Mucosa of descending colon (tissue), 3 donors: ENCODE measurements around the gene CHRDL2. TPM values are rescaled to one million over a fixed set of nuclear protein-coding genes. Genes with fewer than 3 reads are reported as not detected.

Experiments used
- ATAC-seq: fragments of 200-7000 bp; cut with Tn5 transposase; one replicate; pipeline ENCODE4 v1.9.1; 2020; ENCODE audit warnings: mild to moderate bottlenecking, moderate library complexity
- DNase-seq, 3 donors: peaks; one replicate each; pipeline ENCODE4 v3.0.0-alpha.2; 2020
- H3K36me3 ChIP-seq: fragments of 200-600 bp; one replicate; pipeline ENCODE4 v1.8.0; 2021; ENCODE audit warnings: low read depth, mild to moderate bottlenecking
- H3K4me1 ChIP-seq: fragments of 200-600 bp; one replicate; pipeline ENCODE4 v1.8.0; 2021; ENCODE audit warnings: low read depth, mild to moderate bottlenecking
- H3K4me3 ChIP-seq: fragments of 200-600 bp; one replicate; pipeline ENCODE4 v1.8.0; 2021; ENCODE audit warnings: mild to moderate bottlenecking
- H3K9me3 ChIP-seq: fragments of 200-600 bp; one replicate; pipeline ENCODE4 v1.8.0; 2021; ENCODE audit warnings: mild to moderate bottlenecking
- CTCF ChIP-seq: fragments of 200-600 bp; IDR thresholded peaks from one replicate; pipeline ENCODE4 v1.8.0; 2022; ENCODE audit warnings: antibody characterized with exemption, mild to moderate bottlenecking
- intact Hi-C, 2 donors: fragments of 100-400 bp; cut with DNase I in 1 of 2; cut with micrococcal nuclease in 1 of 2; formaldehyde crosslinking; loops; one replicate each; pipeline versions ENCODE4 v1.11.0 to v1.11.1; 2022; cut with DNase I, micrococcal nuclease
- total RNA-seq, 3 donors: library from RNA; stranded (reverse); fragmentation: NEBNext Ultra II Directional in 2 of 3; extraction: Animal tissue kit (Norgen Biotek cat#: 25700) in 2 of 3; gene quantifications; one replicate each; pipeline versions ENCODE4 v1.2.1 to v1.2.4, GENCODE V29; 2021 to 2023
- donor health status: DM: no; HTN: no; CAD: no; lungs with moderate emphysema.
- donor health status: DM: no; HTN: no; CAD: no.
- donor health status: DM: no; HTN: yes; CAD: no.

The CHRDL2 gene
- total RNA-seq, 3 donors from 2014 or later = 41.2 to 52.2 TPM; not detected in 1

DNA sequence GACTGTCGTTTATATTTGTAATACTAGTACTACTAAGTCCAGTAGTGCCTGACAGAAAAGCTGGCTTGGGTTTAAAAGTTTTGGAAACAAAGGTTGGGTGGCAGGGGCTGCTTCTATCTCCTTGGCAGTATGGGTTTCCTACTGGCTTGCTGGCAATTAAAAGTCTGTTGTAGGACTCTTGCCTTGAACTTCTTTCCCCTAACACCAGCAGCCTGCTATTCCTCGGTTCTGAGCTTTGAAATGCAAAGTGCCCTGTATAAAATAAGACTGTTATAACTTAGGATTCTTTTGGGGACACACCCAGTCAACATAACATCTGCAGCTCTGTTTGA, 18.7 kb upstream of the CHRDL2 start:
- intact Hi-C loops = no loop called here
- no peaks in the 10 kb centered on the region for H3K36me3 ChIP-seq
- no peak overlapping the region for H3K4me3 ChIP-seq
- DNase-seq = no peak
- no peak for TF ChIP-seq CTCF
- H3K4me1 ChIP-seq = peaks cover 14% of the 10 kb centered on the region
- no peaks in the 10 kb centered on the region for H3K9me3 ChIP-seq
- no peak for ATAC-seq

- ATAC-seq (peak; percentile 75), DNase-seq (peak; percentile 49 to 78 (median 76))
- Histone ChIP-seq H3K36me3 (no peaks in the 10 kb centered on the region), H3K4me1 (peaks cover 14% of the 10 kb centered on the region), H3K4me3 (peak overlapping the region; percentile 62), H3K9me3 (no peaks in the 10 kb centered on the region)
- intact Hi-C loops = no loop called here
- TF ChIP-seq CTCF = no peak
Observed at GRCh38 chr11:74749127-74749964, 18.1 kb upstream of the CHRDL2 start.

DNA sequence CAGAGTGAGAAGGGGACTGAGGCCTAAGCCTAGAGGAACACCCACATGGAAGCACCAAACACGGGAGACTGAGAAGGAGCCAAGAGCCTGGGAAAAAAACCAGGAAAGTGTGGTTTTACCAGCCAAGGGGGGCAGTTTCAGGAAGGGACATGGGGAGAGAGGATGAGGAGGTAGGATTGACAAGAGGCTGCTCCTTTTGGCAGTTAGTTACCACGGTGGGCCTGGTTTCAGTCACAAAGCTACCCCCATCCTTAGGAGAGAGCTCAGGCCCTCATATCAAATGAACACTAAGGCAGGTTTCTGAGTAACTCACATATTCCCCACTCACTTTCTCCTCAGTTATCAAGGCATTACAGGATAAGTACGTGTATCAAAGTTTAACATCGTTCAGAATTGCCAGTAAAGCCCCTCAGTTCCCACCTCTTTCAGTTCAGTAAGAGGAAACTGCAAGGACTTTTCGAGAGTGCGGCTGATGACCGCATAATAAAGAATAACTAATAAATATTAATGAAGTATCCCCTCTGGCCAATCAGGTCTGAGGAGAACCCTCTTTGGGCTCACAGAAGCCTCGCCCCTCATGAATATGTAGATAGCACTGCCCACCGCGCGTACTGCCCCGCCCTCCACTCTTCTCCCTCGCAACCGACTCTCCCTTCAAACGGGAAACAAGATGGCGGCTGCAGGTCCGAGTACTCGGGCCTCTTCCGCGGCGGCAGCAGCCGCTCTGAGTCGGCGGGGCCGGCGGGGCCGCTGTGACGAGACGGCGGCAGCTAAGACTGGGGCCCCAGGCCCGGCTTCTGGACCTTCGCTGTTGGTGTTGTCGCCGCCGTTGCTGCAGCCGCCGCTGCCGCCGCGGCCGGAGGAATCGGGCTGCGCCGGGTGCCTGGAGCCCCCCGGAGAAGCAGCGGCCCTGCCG, 17.2 kb upstream of the CHRDL2 start, which contains the start of gene RNF169:
Gene RNF169 (plus strand): TSS at position 639 of the 916 bp plus-strand sequence. CDS start 32 bp downstream, at position 671.
- ATAC-seq (peak; percentile 98), DNase-seq (peak; percentile 91 to 96 (median 95))
- intact Hi-C loops = no loop called here
- Histone ChIP-seq H3K36me3 (no peaks in the 10 kb centered on the region), H3K4me1 (peaks cover 14% of the 10 kb centered on the region), H3K9me3 (no peaks in the 10 kb centered on the region), H3K4me3 (peak within 1 kb of the TSS; percentile 62)
- no peak for TF ChIP-seq CTCF

DNA sequence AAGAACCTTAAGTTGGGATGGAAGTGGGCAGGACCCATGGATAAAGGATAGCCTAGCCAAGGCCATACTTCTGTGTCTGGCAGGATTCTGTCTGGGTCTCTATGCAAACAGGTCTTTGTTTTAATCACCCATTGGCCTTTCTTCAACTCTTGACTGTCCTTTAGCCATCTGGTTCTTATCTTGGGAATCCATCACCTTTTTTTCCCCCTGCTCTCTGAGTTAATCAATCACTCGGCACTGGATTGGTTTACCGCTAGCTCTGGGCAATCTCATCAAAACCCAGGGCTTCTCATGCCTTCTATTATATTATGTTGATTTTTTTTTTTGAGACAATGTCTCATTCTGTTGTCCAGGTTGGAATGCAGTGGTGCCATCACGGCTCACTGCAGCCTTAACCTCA, 15.6 kb upstream of the CHRDL2 start:
- no peak for TF ChIP-seq CTCF
- ATAC-seq (no peak), DNase-seq (no peak)
- Histone ChIP-seq H3K4me3 (no peak overlapping the region), H3K36me3 (no peaks in the 10 kb centered on the region), H3K4me1 (peaks cover 14% of the 10 kb centered on the region), H3K9me3 (no peaks in the 10 kb centered on the region)
- intact Hi-C loops = no loop called here

DNA sequence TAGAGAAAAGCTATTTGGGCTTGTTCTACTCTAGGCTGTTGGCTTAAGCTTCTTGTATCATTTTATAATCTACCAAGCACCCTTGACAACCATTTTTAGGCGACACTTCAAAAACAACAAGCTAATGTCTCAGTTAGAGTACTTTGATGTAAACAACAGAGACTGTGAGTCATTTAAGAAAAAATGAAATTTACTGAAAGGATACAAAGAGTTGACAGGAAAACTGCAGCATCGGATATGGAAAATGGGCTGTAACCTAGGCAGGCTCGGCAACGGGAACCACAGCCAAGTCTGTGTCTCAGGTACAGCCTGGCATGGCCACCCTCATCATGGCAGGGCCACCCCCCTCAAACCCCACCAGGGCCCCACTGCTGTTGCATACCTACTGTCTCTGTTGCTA, 13.1 kb upstream of the CHRDL2 start:
- ATAC-seq = no peak
- H3K4me1 ChIP-seq = peaks cover 2% of the 10 kb centered on the region
- H3K4me3 ChIP-seq = no peak overlapping the region
- no peak for DNase-seq
- no peaks in the 10 kb centered on the region for H3K9me3 ChIP-seq
- TF ChIP-seq CTCF = no peak
- intact Hi-C loops = loop anchor here in 1 of 2 donors (5.0 kb wide), 1 partner anchor 292 kb away; no protein-coding TSS in a partner anchor
- no peaks in the 10 kb centered on the region for H3K36me3 ChIP-seq
